Activated CD4-positive, alpha-beta memory T cell treated with anti-CD3 and anti-CD28 coated beads, Interleukin-2, amount 10 ng/mL, durations not matched to agents 7 days and 5 days (primary cell): ENCODE measurements around the gene ITLN1. TPM values are rescaled to one million over a fixed set of nuclear protein-coding genes. Genes with fewer than 3 reads are reported as not detected.
"Not testable (repeated sequence)": the region's sequence is repeated elsewhere in the genome, so short reads cannot be mapped to it uniquely, and the experiment has no call there.

ENCODE experiments used
- CTCF ChIA-PET: fragments of 350-600 bp; sonication (Branson Sonifier 250); formaldehyde crosslinking; loops from one replicate; lab custom pipeline; 2021; ENCODE audit warnings: antibody characterized with exemption, inconsistent platforms; lab: Charles Lee
- POLR2A ChIA-PET: fragments of 350-600 bp; sonication (Branson Sonifier 250); formaldehyde crosslinking; loops from one replicate; lab custom pipeline; 2021; ENCODE audit warnings: antibody characterized with exemption; lab: Charles Lee
- DNase-seq: peaks from one replicate; pipeline ENCODE4 v3.0.0-alpha.2; 2020
- H3K27ac Mint-ChIP-seq: one replicate; pipeline ENCODE4 v1.8.0; 2021; ENCODE audit warnings: mild to moderate bottlenecking, mixed read lengths
- H3K27me3 Mint-ChIP-seq: one replicate; pipeline ENCODE4 v1.8.0; 2021; ENCODE audit warnings: mixed read lengths
- H3K36me3 Mint-ChIP-seq: one replicate; pipeline ENCODE4 v1.8.0; 2021; ENCODE audit warnings: low read depth, mixed read lengths
- H3K4me1 Mint-ChIP-seq: one replicate; pipeline ENCODE4 v1.8.0; 2021; ENCODE audit warnings: mixed read lengths
- H3K4me3 Mint-ChIP-seq: one replicate; pipeline ENCODE4 v1.8.0; 2021; ENCODE audit warnings: mild to moderate bottlenecking, mixed read lengths
- H3K9me3 Mint-ChIP-seq: one replicate; pipeline ENCODE4 v1.8.0; 2021; ENCODE audit warnings: mixed read lengths
- total RNA-seq, 2 experiments: library from RNA; stranded (reverse); gene quantifications; one replicate each; pipeline ENCODE4 v1.2.3, GENCODE V29; 2021

Gene ITLN1
- total RNA-seq, 2 experiments from 2014 or later: not detected

DNA sequence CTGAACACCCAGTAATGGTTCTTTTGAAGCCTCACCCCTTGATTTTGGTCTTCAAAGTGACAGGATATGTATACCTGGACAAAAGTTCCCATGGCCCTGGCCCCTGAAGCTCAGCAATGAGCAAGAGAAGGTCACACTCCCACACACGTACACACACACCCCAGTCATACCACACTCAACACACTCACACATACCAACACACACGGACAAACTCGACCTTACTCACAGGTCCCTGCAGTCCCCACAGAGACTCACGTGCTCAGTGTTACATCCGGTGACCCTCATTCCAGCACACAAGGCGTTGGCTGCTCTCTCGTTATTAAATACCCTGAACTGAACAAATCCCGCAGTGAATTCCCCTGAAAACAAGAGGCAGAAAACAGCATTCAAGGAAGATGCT is 5.9 kb downstream of the ITLN1 start:
- Mint-ChIP-seq H3K27ac (no peak overlapping the region), H3K4me3 (no peak overlapping the region), H3K27me3 (peaks cover 3% of the 10 kb centered on the region), H3K36me3 (no peaks in the 10 kb centered on the region), H3K9me3 (no peaks in the 10 kb centered on the region), H3K4me1 (peaks cover 8% of the 10 kb centered on the region)
- ChIA-PET POLR2A (interaction anchor here (1.3 kb wide), 1 partner anchor 42 kb away, joined by 4 read pairs; no protein-coding TSS in a partner anchor), CTCF (interaction anchor here (2.5 to 5.6 kb wide), 2 partner anchors 43 to 103 kb away, joined by 6 to 67 read pairs; no protein-coding TSS in a partner anchor)
- no peak for DNase-seq

DNA sequence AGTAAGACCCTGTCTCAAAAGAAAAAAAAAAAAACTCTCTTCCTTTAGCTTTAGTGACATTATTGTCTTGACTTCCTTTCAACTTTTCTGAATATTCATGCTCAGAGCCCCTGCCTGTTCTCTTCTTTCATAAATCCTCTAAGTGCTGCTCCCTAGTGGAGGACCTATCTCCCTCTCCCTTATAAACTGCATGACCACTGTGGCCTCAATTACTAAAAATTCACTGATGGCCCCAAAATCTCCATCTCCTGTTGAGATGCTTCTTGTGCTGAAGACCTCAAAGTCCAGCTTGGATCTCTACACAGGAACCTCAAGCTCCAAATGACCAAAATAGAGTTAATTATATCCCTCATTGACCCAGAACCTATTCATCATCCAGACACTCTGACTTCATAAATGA is 7.8 kb downstream of the ITLN1 start:
- Mint-ChIP-seq H3K36me3 (no peaks in the 10 kb centered on the region), H3K4me3 (no peak overlapping the region), H3K27me3 (peaks cover 5% of the 10 kb centered on the region), H3K27ac (no peak overlapping the region), H3K4me1 (peaks cover 8% of the 10 kb centered on the region), H3K9me3 (no peaks in the 10 kb centered on the region)
- no peak for DNase-seq
- ChIA-PET CTCF (interaction anchor here (0.6 to 5.6 kb wide), 18 partner anchors 9 to 152 kb away, joined by 3 to 67 read pairs (median 4); partner anchors contain the start of genes CD244 and ITLN2), POLR2A (interaction anchor here (0.9 to 1.9 kb wide), 2 partner anchors 40 to 96 kb away, joined by 3 to 10 read pairs; no protein-coding TSS in a partner anchor)

DNA sequence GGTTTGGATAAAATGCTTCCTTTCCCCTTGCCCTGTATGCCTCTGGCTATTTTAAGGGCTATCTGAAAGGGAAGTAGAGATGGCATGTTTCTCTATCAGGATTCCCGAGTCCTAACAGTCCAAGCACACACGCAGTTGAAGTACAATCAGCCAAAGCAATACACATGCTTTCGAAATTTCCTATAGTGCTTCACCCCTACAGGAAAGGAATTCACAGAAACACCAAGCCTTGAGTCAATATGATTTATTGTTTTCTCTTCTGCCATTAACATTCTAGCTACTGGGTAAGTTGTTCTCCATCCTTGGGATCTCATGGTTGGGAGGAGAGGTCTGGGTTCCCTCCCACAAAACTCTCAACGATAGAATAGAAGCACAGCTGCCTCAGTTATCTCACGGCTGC is 8.7 kb downstream of the ITLN1 start:
- Mint-ChIP-seq H3K4me3 (no peak overlapping the region), H3K4me1 (peaks cover 8% of the 10 kb centered on the region), H3K27ac (no peak overlapping the region), H3K9me3 (no peaks in the 10 kb centered on the region), H3K36me3 (no peaks in the 10 kb centered on the region), H3K27me3 (peaks cover 5% of the 10 kb centered on the region)
- DNase-seq: no peak
- POLR2A ChIA-PET: interaction anchor here (0.9 to 1.9 kb wide), 2 partner anchors 39 to 97 kb away, joined by 3 to 10 read pairs; no protein-coding TSS in a partner anchor
- CTCF ChIA-PET: interaction anchor here (0.9 to 5.6 kb wide), 10 partner anchors 10 to 151 kb away, joined by 3 to 67 read pairs (median 4); partner anchors contain the start of gene CD244

DNA sequence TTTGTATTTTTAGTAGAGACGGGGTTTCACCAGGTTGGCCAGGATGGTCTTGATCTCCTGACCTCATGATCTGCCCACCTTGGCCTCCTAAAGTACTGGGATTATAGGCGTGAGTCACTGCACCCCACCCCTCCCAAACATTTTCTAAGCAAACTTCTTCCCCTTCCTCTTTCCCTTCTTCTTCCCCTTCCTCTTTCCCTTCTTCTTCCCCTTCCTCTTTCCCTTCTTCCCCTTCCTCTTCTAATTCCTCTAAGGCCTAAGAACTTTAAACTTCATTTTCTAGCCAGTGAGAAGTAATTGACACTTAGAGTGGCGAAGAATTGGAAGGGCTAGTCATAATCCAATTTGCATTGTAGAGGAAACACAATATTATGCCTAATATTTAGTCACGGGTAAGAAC is 9.4 kb downstream of the ITLN1 start:
- H3K4me1 Mint-ChIP-seq, POLR2A ChIA-PET, H3K27ac Mint-ChIP-seq, H3K36me3 Mint-ChIP-seq, H3K27me3 Mint-ChIP-seq, H3K4me3 Mint-ChIP-seq, H3K9me3 Mint-ChIP-seq, CTCF ChIA-PET, DNase-seq: not testable (repeated sequence)

DNA sequence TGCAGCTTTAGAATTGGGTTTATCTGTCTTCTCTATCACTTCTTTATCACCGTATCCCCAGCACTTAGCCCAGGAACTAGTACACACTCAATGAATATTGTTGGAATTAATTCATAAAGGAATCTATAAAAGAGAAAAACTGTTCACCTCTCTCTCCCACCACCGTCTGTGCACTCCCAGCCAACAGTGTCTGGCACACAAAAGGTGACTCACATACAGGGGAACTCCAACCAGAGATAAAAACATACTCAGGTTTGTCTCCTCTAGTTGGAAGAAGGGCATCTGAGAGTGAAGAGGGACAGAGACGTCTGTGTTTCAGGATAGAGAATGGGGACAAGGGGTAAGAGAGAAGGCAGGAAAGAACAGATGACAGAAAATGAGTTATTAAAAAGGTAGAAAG is 10.0 kb downstream of the ITLN1 start:
- Mint-ChIP-seq H3K27me3 (peaks cover 5% of the 10 kb centered on the region), H3K4me3 (no peak overlapping the region), H3K27ac (no peak overlapping the region), H3K4me1 (peaks cover 8% of the 10 kb centered on the region), H3K36me3 (no peaks in the 10 kb centered on the region), H3K9me3 (no peaks in the 10 kb centered on the region)
- ChIA-PET POLR2A (no interaction called here), CTCF (interaction anchor here (0.6 to 2.0 kb wide), 4 partner anchors 38 to 69 kb away, joined by 3 to 7 read pairs (median 4); no protein-coding TSS in a partner anchor)
- DNase-seq: no peak

DNA sequence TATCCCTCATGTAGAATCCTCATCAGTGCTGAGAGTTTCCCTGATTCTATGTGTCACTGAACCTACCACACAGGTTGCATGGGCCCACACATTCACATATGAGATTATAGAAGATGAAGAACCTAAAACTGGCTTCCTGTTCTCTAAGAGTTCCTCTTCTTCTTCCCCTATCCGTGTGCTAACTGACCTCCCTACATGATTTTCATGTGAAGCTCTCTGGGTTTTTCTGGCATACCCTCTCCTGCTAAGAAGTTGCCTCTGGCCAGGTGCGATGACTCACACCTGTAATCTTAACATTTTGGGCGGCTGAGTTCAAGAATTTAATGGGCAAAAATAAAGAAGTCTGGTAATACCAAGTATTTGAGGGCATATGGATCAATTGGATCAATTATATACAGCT is 16.8 kb downstream of the ITLN1 start:
- Mint-ChIP-seq H3K27ac (no peak overlapping the region), H3K4me3 (no peak overlapping the region), H3K36me3 (no peaks in the 10 kb centered on the region), H3K27me3 (peaks cover 8% of the 10 kb centered on the region), H3K4me1 (peaks cover 9% of the 10 kb centered on the region), H3K9me3 (no peaks in the 10 kb centered on the region)
- ChIA-PET POLR2A (no interaction called here), CTCF (interaction anchor here (0.9 to 1.0 kb wide), 2 partner anchors 9 to 86 kb away, joined by 3 to 5 read pairs; partner anchors contain the start of gene ITLN2)
- DNase-seq: no peak

DNA sequence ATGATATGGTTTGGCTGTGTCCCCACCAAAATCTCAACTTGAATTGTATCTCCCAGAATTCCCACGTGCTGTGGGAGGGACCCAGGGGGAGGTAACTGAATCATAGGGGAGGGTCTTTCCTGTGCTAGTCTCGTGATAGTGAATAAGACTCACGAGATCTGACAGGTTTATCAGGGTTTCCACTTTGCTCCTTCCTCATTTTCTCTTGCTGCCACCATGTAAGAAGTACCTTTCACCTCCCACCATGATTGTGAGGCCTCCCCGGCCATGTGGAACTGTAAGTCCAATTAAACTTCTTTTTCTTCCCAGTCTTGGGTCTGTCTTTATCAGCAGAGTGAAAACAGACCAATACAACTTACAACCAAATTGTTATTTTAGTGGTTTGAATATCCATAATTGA is 17.3 kb downstream of the ITLN1 start:
- H3K27me3 Mint-ChIP-seq, H3K4me3 Mint-ChIP-seq, H3K9me3 Mint-ChIP-seq, POLR2A ChIA-PET, H3K36me3 Mint-ChIP-seq, CTCF ChIA-PET, H3K27ac Mint-ChIP-seq, DNase-seq: not testable (repeated sequence)
- H3K4me1 Mint-ChIP-seq: peaks cover 14% of the 10 kb centered on the region

DNA sequence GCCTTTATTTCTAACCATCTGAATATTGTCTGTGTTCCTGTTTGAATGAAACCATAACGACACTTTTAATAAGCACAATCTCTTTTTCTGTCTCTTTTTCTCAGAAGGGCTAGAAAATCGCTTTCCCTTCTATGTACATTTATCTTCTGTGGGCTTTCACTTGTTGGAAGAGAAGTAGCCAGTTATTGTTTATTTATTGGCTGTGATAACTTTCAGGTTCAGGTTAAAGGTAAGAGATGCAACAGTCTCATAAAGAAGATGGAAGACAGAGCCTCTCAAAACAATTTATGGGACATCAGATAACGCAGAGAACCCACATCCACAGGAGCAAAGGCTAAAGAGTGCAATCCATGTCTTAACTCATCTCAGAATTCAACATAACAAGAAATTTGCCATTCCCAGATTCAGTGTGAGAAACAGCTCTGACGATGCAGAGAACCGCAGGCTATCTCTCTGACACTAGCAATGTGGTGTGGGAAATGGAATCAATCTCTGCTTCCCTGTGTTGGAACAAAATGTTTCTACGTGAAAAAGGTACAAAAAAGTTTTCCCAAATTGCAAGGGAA is 18.2 kb downstream of the ITLN1 start:
- no peak for DNase-seq
- no peaks in the 10 kb centered on the region for H3K9me3 Mint-ChIP-seq
- H3K27me3 Mint-ChIP-seq: peaks cover 8% of the 10 kb centered on the region
- no peak overlapping the region for H3K27ac Mint-ChIP-seq
- no peak overlapping the region for H3K4me3 Mint-ChIP-seq
- H3K36me3 Mint-ChIP-seq: no peaks in the 10 kb centered on the region
- CTCF ChIA-PET: interaction anchor here (1.4 to 2.5 kb wide), 2 partner anchors 10 to 32 kb away, joined by 4 to 8 read pairs; no protein-coding TSS in a partner anchor
- H3K4me1 Mint-ChIP-seq: peaks cover 22% of the 10 kb centered on the region
- POLR2A ChIA-PET: interaction anchor here (1.0 kb wide), 1 partner anchor 11 kb away, joined by 3 read pairs; no protein-coding TSS in a partner anchor

DNA sequence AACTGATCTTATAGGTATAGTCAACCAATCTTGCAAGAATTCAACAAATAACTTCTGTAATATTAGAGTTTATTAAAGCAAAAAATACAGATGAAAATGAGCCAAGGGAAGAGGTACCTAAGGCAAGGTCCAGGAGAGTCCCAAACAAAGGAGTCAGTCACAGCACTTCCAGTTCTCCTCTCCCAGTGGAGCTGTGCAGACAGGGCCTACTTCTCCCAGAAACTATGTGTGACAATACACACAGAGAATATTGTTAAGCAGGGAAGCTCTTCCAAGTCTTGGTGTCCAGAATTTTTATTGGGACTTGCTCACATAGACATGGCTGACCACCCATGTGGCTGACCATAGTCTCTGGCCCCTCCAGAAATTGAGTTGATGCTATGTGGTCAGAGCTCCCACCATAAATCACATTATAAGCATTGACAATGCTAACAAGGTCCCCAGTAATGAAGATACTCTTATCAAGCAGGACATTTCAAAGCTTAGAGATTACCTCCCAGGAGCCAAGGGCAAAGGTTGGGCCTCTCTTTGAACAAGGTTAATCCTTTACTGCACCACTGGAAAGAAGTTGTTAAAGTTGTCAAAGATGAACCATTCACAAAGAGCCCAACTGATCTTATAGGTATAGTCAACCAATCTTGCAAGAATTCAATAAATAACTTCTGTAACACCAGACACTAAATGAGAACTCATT is 18.8 kb downstream of the ITLN1 start:
- no peaks in the 10 kb centered on the region for H3K9me3 Mint-ChIP-seq
- DNase-seq: no peak
- ChIA-PET CTCF (interaction anchor here (0.9 to 2.5 kb wide), 4 partner anchors 11 to 31 kb away, joined by 3 to 10 read pairs (median 6); no protein-coding TSS in a partner anchor), POLR2A (interaction anchor here (1.0 kb wide), 1 partner anchor 11 kb away, joined by 3 read pairs; no protein-coding TSS in a partner anchor)
- H3K36me3 Mint-ChIP-seq: no peaks in the 10 kb centered on the region
- H3K4me1 Mint-ChIP-seq: peaks cover 25% of the 10 kb centered on the region
- no peak overlapping the region for H3K27ac Mint-ChIP-seq
- H3K27me3 Mint-ChIP-seq: peaks cover 8% of the 10 kb centered on the region
- H3K4me3 Mint-ChIP-seq: no peak overlapping the region

DNA sequence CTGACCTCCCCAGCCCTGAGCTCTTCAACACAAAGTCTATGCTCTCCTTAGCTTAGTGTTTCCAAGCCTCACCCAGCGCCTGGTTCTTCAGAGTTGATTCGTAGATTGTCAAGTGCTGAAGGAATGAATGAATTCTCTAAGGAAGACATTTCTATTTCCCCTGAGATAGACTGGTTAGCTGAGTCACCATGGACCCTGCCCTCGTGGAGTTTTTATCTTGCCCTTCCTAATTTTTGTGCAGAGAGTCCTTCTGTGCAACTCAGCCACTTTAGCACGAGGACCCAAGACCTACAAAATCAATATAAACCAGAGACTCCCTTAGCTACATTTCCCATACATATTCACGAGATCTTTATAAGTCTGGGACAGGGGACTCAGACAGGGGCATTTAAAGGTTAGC is 19.6 kb downstream of the ITLN1 start:
- DNase-seq: no peak
- peaks cover 29% of the 10 kb centered on the region for H3K4me1 Mint-ChIP-seq
- ChIA-PET POLR2A (no interaction called here), CTCF (interaction anchor here (0.9 to 2.5 kb wide), 4 partner anchors 12 to 30 kb away, joined by 3 to 10 read pairs (median 6); no protein-coding TSS in a partner anchor)
- no peaks in the 10 kb centered on the region for H3K9me3 Mint-ChIP-seq
- H3K4me3 Mint-ChIP-seq: no peak overlapping the region
- peaks cover 8% of the 10 kb centered on the region for H3K27me3 Mint-ChIP-seq
- no peaks in the 10 kb centered on the region for H3K36me3 Mint-ChIP-seq
- H3K27ac Mint-ChIP-seq: no peak overlapping the region

DNA sequence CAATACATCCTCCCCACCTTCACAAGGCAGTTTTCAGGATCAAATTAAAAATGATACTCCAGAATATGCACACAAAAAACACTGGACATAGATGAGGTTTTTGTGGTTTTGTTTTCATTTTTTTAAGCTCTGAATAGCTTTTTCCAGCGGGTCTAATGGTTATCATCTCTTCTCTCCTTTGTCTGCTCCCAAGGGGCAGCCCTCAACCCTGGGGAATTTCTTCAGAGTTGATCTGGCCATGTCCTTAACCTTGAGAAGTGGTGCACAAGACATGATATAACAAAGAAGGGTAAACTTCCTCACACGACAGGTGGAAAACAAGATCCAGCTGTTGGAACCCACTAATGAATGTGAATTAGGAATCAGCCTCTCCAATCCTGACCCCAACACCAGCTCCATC is 20.8 kb downstream of the ITLN1 start:
- DNase-seq: no peak
- H3K9me3 Mint-ChIP-seq: no peaks in the 10 kb centered on the region
- ChIA-PET POLR2A (interaction anchor here (2.6 kb wide), 1 partner anchor 27 kb away, joined by 23 read pairs; no protein-coding TSS in a partner anchor), CTCF (interaction anchor here (1.6 to 2.2 kb wide), 2 partner anchors 13 to 27 kb away, joined by 5 to 10 read pairs; no protein-coding TSS in a partner anchor)
- peaks cover 8% of the 10 kb centered on the region for H3K27me3 Mint-ChIP-seq
- H3K36me3 Mint-ChIP-seq: no peaks in the 10 kb centered on the region
- no peak overlapping the region for H3K4me3 Mint-ChIP-seq
- peaks cover 29% of the 10 kb centered on the region for H3K4me1 Mint-ChIP-seq
- no peak overlapping the region for H3K27ac Mint-ChIP-seq

DNA sequence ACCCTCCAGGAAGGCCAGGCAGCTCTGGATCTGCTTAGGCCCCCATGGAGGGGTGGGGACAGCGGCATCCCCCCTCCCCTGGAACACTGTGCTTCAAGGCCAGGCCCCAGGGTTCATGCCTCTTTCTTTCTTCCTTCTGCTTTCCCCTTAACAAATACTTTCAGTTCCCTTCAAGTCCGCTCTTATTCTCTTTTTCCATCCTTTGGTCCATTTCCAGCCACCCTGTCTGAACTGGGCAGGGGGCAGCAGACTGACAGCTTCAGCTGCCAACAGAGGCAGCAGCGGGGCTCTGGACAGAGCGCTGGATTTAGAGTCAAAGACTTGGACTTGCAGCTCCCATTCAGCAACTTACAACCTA is 21.2 kb downstream of the ITLN1 start:
- POLR2A ChIA-PET: interaction anchor here (2.6 kb wide), 1 partner anchor 26 kb away, joined by 23 read pairs; no protein-coding TSS in a partner anchor
- no peak overlapping the region for H3K27ac Mint-ChIP-seq
- H3K36me3 Mint-ChIP-seq: no peaks in the 10 kb centered on the region
- CTCF ChIA-PET: interaction anchor here (1.6 to 2.2 kb wide), 3 partner anchors 14 to 26 kb away, joined by 5 to 10 read pairs (median 5); no protein-coding TSS in a partner anchor
- H3K4me1 Mint-ChIP-seq: peaks cover 29% of the 10 kb centered on the region
- no peak overlapping the region for H3K4me3 Mint-ChIP-seq
- peaks cover 8% of the 10 kb centered on the region for H3K27me3 Mint-ChIP-seq
- no peak for DNase-seq
- no peaks in the 10 kb centered on the region for H3K9me3 Mint-ChIP-seq
